GM21619 (cell line): ENCODE results near the gene ID2.
A peak's percentile ranks its signal among the peaks of the same experiment; 100 is the strongest.

Experiments used
- ATAC-seq: cut with Tn5 transposase; IDR thresholded peaks from one replicate; pipeline ENCODE4 v1.9.1; 2021; ENCODE audit not compliant: unreplicated experiment

ID2 gene

GRCh38 chr2:8682719-8683667 lies 1.1 kb downstream of the ID2 start:
- no peak for ATAC-seq

- no peak for ATAC-seq
Observed at GRCh38 chr2:8684540-8684877, 2.7 kb downstream of the ID2 start.

GRCh38 chr2:8684878-8685696 lies 3.2 kb downstream of the ID2 start:
- peak; percentile 4 for ATAC-seq

GRCh38 chr2:8685697-8686358 lies 4.0 kb downstream of the ID2 start:
- ATAC-seq, result peak; percentile 24

- no peak for ATAC-seq
Observed at GRCh38 chr2:8691859-8692437, 10.1 kb downstream of the ID2 start.

GRCh38 chr2:8692783-8693156 lies 10.9 kb downstream of the ID2 start:
- ATAC-seq, result no peak

- ATAC-seq, result no peak
Observed at GRCh38 chr2:8693157-8693821, 11.4 kb downstream of the ID2 start.

- ATAC-seq, result no peak
Observed at GRCh38 chr2:8694737-8695136, 12.9 kb downstream of the ID2 start.

- ATAC-seq, result no peak
Observed at GRCh38 chr2:8697190-8697589, 15.3 kb downstream of the ID2 start.

GRCh38 chr2:8699839-8700238 lies 18.0 kb downstream of the ID2 start:
- no peak for ATAC-seq

- ATAC-seq, result no peak
Observed at GRCh38 chr2:8701681-8702379, 20.0 kb downstream of the ID2 start.

GRCh38 chr2:8704906-8705305 lies 23.1 kb downstream of the ID2 start:
- no peak for ATAC-seq

GRCh38 chr2:8709611-8710010 lies 27.8 kb downstream of the ID2 start:
- no peak for ATAC-seq

- no peak for ATAC-seq
Observed at GRCh38 chr2:8710951-8711350, 29.1 kb downstream of the ID2 start.

- no peak for ATAC-seq
Observed at GRCh38 chr2:8714283-8714682, 32.4 kb downstream of the ID2 start.

- ATAC-seq, result no peak
Observed at GRCh38 chr2:8714971-8715370, 33.1 kb downstream of the ID2 start.

GRCh38 chr2:8719528-8719927 lies 37.7 kb downstream of the ID2 start:
- no peak for ATAC-seq

GRCh38 chr2:8720741-8721140 lies 38.9 kb downstream of the ID2 start:
- ATAC-seq, result no peak

GRCh38 chr2:8721410-8721809 lies 39.6 kb downstream of the ID2 start:
- no peak for ATAC-seq

GRCh38 chr2:8722986-8723385 lies 41.1 kb downstream of the ID2 start:
- no peak for ATAC-seq
